Thymus (tissue), 11 donors: ENCODE data around the gene CRCP. TPM values are rescaled to one million over a fixed set of nuclear protein-coding genes. Genes with fewer than 3 reads are reported as not detected.

Experiments used
- DNase-seq, 9 donors: peaks; one replicate each; pipeline ENCODE4 v3.0.0-alpha.2; 2013; ENCODE audit warnings: low spot score in 9 of 9, low read depth in 6 of 9, missing footprints in 1 of 9
- H3K27ac ChIP-seq, 2 donors: one replicate each; pipeline ENCODE4 v1.5.1; 2013; ENCODE audit warnings: control low read depth in 1 of 2, low read depth in 1 of 2, low read length in 1 of 2, mild to moderate bottlenecking in 1 of 2, moderate library complexity in 1 of 2
- H3K27me3 ChIP-seq, 2 donors: one replicate each; pipeline ENCODE4 v1.5.1; 2013; ENCODE audit warnings: low read length in 1 of 2; ENCODE audit not compliant: control insufficient read depth in 2 of 2, insufficient read depth in 1 of 2
- H3K36me3 ChIP-seq, 2 donors: one replicate each; pipeline ENCODE4 v1.5.1; 2013; ENCODE audit warnings: low read length in 1 of 2, mild to moderate bottlenecking in 1 of 2, moderate library complexity in 1 of 2; ENCODE audit not compliant: control insufficient read depth in 2 of 2, insufficient read depth in 2 of 2
- H3K4me1 ChIP-seq, 2 donors: one replicate each; pipeline ENCODE4 v1.5.1; 2013; ENCODE audit warnings: low read length in 2 of 2; ENCODE audit not compliant: control insufficient read depth in 2 of 2, insufficient read depth in 2 of 2
- H3K4me3 ChIP-seq, 2 donors: one replicate each; pipeline ENCODE4 v1.5.1; 2013; ENCODE audit warnings: low read length in 2 of 2, control low read depth in 1 of 2, mild to moderate bottlenecking in 1 of 2
- H3K9me3 ChIP-seq, 2 donors: one replicate each; pipeline ENCODE4 v1.5.1; 2013; ENCODE audit warnings: low read length in 1 of 2, mild to moderate bottlenecking in 1 of 2; ENCODE audit not compliant: control insufficient read depth in 2 of 2, insufficient read depth in 1 of 2
- WGBS: extraction: QIAGEN DNeasy Blood & Tissue Kit; methylation state at CpG from one replicate; pipeline ENCODE4 v1.1.7; 2013; 5-methylcytosine and 5-hydroxymethylcytosine counted together
- polyA plus RNA-seq: library from polyadenylated mRNA; stranded (reverse); fragments of 200-250 nt; gene quantifications from one replicate; pipeline ENCODE4 v1.2.3, GENCODE V29; 2013
- total RNA-seq: library from RNA; stranded (reverse); fragments of 120-200 nt; gene quantifications from one replicate; pipeline ENCODE4 v1.2.4, GENCODE V29; 2013
- donor health status: healthy.

The CRCP gene
- total and polyA plus RNA-seq, 2 donors: 18.8 to 23.6 TPM

DNA sequence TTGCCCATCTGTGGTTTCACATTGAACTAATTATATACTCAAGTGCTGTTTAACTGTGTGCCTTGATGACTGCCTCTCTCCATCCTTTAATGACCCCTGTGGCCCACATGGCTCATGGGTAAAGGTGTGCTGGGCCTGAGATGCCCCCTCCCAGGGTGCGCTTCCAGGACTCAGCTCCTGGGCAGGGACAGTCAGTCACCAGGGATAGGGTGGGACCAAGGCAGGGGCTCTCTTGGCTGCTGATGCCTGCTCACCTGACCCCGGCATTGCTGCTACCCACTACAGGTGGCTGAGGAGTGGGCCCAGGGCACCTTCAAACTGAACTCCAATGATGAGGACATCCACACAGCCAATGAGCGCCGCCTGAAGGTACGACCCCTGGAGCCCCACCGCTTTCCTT, 32.6 kb upstream of the CRCP start:
- H3K4me3 ChIP-seq: no peak overlapping the region
- DNase-seq: no peak
- H3K27ac ChIP-seq: no peak overlapping the region
- peaks cover 0 to 3% of the 10 kb centered on the region in 2 donors for H3K36me3 ChIP-seq
- H3K27me3 ChIP-seq: no peaks in the 10 kb centered on the region
- H3K4me1 ChIP-seq: no peaks in the 10 kb centered on the region
- no peaks in the 10 kb centered on the region for H3K9me3 ChIP-seq
- 99% methylated on average over 6 of the region's 6 CpGs for WGBS

DNA sequence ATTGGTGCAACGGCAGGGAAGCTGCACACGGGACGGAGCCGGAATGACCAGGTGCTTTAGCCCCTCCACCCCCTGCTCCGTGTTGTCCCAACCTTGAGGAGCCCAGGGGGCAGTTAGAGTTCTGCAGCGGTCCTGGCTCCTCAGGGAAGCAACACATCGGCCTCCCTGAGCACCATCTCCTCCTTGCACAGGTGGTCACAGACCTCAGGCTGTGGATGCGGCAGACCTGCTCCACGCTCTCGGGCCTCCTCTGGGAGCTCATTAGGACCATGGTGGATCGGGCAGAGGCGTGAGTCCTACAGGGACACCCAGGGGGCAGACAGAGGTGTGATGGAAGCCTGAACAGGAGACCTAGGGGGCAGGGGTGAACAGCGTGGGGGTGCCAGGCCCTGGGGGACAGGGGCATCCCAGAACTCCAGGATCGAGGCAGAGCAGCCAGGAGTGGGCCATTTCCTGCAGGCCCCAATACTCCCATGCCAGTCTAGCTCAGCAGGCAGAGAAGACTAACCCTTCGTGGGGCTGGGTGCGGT, 31.7 kb upstream of the CRCP start:
- H3K4me3 ChIP-seq: no peak overlapping the region
- H3K4me1 ChIP-seq: no peaks in the 10 kb centered on the region
- no peak for DNase-seq
- over 99% methylated on average over 16 of the region's 16 CpGs for WGBS
- peaks cover 0 to 3% of the 10 kb centered on the region in 2 donors for H3K36me3 ChIP-seq
- H3K9me3 ChIP-seq: no peaks in the 10 kb centered on the region
- H3K27ac ChIP-seq: no peak overlapping the region
- no peaks in the 10 kb centered on the region for H3K27me3 ChIP-seq

DNA sequence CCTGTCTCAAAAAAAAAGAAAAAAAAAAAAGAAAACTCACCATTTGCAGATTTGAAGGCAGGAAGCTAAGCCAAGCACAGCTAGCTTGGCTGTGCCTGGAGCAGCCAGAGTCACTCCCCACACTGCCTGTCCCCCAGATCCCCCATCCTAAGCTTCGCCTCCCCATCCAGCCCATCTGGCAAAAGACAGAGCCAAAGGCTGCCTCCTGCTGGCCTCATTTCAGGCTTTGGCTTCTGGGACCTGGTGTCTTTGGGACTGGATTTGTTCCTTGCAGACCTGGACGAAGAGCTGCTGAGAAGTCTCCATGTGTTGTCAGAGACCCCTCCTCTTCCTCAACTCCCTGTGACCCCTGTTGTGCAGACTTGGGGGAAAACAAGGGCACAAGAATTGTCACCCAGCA, 31.0 kb upstream of the CRCP start:
- Histone ChIP-seq H3K4me3 (no peak overlapping the region), H3K27me3 (no peaks in the 10 kb centered on the region), H3K27ac (no peak overlapping the region), H3K9me3 (no peaks in the 10 kb centered on the region), H3K4me1 (no peaks in the 10 kb centered on the region), H3K36me3 (peaks cover 0 to 3% of the 10 kb centered on the region in 2 donors)
- WGBS: over 99% methylated on average over 2 of the region's 2 CpGs
- no peak for DNase-seq

DNA sequence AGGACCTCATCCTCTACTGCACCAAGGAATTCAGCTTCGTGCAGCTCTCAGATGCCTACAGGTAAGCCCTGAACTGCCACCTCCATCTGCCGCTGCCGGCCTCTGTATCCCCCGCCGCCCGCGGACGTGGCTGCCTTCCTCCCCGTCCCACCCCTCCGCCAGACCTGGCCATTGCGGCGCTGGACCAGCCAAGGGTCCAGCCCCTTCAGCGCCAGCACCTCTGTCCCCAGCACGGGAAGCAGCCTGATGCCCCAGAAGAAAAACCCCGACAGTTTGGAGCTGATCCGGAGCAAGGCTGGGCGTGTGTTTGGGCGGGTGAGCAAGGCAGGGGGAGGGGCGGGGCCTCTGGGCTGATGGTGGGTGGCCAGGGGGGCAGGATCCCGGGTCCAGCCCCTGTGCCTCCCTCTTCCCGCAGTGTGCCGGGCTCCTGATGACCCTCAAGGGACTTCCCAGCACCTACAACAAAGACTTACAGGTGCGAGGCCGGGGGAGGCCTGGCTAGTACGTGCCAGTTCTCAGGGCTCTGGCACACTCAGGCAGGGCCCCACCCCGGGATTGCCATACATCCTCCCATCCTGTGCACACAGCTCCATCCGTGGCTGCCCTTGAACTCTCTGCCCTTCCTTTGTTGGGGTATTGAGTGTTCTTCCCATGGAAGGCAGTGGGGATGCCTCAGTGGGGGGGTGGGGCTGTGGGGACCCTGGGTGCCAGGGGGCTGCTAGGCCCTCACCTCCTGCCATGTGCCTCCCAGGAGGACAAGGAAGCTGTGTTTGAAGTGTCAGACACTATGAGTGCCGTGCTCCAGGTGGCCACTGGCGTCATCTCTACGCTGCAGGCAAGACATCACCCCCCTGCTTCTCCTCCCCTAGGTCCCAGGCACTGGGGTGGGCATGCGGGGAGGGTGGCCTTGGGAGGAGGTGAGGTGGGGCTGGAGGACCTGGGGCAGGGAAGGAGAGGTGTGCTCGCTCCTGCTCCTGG, 25.5 kb upstream of the CRCP start:
- Histone ChIP-seq H3K36me3 (no peaks in the 10 kb centered on the region), H3K27ac (no peak overlapping the region), H3K4me1 (no peaks in the 10 kb centered on the region), H3K27me3 (no peaks in the 10 kb centered on the region), H3K9me3 (no peaks in the 10 kb centered on the region), H3K4me3 (no peak overlapping the region)
- no peak for DNase-seq
- 94% methylated on average over 32 of the region's 32 CpGs for WGBS

DNA sequence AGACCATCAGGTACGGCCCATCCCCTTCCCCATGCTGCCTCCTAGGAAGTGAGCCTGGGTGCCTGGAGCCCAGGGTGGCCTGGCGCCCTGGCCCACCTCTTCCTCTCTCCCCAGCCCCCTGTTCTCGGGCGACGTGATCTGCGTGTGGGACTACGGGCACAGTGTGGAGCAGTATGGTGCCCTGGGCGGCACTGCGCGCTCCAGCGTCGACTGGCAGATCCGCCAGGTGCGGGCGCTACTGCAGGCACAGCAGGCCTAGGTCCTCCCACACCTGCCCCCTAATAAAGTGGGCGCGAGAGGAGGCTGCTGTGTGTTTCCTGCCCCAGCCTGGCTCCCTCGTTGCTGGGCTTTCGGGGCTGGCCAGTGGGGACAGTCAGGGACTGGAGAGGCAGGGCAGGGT, 22.0 kb upstream of the CRCP start:
- no peaks in the 10 kb centered on the region for H3K27me3 ChIP-seq
- no peak overlapping the region for H3K4me3 ChIP-seq
- WGBS: 98% methylated on average over 19 of the region's 19 CpGs
- H3K9me3 ChIP-seq: no peaks in the 10 kb centered on the region
- DNase-seq: no peak
- H3K36me3 ChIP-seq: no peaks in the 10 kb centered on the region
- no peaks in the 10 kb centered on the region for H3K4me1 ChIP-seq
- no peak overlapping the region for H3K27ac ChIP-seq

DNA sequence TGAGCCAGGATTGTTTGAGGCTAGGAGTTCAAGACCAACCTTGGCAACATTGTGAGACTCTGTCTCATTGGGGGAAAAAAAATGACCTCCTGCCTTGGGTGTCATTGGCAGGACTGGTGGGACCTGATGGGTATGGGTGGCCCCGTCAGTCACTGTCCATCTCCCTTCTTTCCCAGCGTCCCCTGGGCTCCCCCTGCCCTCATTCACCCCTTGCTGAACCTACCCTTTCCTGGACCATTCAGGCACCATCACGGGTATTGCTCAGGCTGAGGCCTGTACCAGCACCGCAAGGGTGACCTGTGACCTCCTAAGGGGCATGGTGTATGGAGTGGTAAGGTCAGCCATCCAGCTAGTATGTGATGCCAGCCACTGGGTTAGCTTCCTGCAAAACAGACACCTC, 19.6 kb upstream of the CRCP start:
- H3K4me1 ChIP-seq: peaks cover 0 to 6% of the 10 kb centered on the region in 2 donors
- no peak overlapping the region for H3K27ac ChIP-seq
- no peak for DNase-seq
- H3K27me3 ChIP-seq: no peaks in the 10 kb centered on the region
- no peaks in the 10 kb centered on the region for H3K9me3 ChIP-seq
- H3K36me3 ChIP-seq: no peaks in the 10 kb centered on the region
- no peak overlapping the region for H3K4me3 ChIP-seq
- 94% methylated on average over 4 of the region's 4 CpGs for WGBS

DNA sequence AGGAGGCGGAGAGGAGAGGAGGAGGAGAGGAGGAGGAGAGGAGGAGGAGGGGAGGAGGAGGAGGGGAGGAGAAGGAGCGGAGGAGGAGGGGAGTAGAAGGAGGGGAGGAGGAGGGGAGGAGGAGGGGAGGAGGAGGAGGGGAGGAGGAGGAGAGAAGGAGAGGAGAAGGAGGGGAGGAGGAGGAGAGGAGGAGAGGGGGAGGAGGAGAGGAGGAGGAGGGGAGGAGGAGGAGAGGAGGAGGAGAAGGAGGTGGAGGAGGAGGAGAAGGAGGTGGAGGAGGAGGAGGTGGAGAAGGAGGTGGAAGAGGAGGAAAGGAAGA, 15.5 kb upstream of the CRCP start:
- no peaks in the 10 kb centered on the region for H3K36me3 ChIP-seq
- H3K27ac ChIP-seq: no peak overlapping the region
- no peaks in the 10 kb centered on the region for H3K27me3 ChIP-seq
- H3K4me1 ChIP-seq: peaks cover 3 to 9% of the 10 kb centered on the region in 2 donors
- H3K9me3 ChIP-seq: no peaks in the 10 kb centered on the region
- no peak overlapping the region for H3K4me3 ChIP-seq
- WGBS: no CpG with 5 or more reads among the region's 2 CpGs
- DNase-seq: no peak

DNA sequence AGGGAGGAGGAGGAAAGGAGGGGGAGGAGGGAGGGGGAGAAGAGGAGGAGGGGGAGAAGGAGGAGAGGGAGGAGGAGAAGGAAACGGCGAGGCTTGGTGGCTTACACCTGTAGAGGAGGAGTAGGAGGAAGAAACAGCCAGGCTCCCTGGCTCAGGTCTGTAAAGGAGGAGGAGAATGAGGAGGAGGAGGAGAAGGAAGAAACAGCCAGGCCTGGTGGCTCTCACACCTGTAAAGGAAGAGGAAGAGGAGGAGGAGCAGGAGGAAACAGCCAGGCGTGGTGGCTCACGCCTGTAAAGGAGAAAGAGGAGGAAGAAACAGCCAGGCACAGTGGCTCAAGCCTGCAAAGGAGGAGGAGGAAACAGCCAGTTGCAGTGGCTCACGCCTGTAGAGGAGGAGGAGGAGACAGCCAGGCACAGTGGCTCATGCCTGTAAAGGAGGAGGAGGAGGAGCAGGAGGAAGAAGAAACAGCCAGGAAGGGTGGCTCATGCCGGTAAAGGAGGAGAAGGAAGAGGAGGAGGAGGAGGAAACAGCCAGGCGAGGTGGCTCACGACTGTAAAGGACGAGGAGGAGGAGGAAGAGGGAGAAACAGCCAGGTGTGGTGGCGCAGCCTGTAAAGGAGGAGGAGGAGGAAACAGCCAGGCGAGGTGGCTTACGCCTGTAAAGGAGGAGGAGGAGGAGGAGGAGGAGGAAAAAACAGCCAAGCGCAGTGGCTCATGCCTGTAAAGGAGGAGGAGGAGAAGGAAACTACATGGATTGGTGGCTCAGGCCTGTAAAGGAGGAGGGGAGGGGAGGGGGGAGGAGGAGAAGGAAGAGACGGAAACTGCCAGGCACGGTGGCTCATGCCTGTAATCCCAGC, 14.9 kb upstream of the CRCP start:
- peak in 8 of 9 donors; percentile 16 to 51 (median 24) for DNase-seq
- Histone ChIP-seq H3K27me3 (no peaks in the 10 kb centered on the region), H3K27ac (peak overlapping the region; percentile 60 to 62), H3K4me3 (peak overlapping the region; percentile 10 to 11), H3K4me1 (peaks cover 3 to 9% of the 10 kb centered on the region in 2 donors), H3K36me3 (no peaks in the 10 kb centered on the region), H3K9me3 (no peaks in the 10 kb centered on the region)
- WGBS: 8% methylated on average over 15 of the region's 15 CpGs
